HAP-1 (cell line): ENCODE results near the gene UGT1A8.

Experiments used
- DNase-seq, 2 experiments: peaks; one replicate each; pipeline ENCODE4 v3.0.0-alpha.2; 2016 to 2020; ENCODE audit warnings: low spot score in 2 of 2
- H3K27me3 ChIP-seq: fragments of 250-450 bp; sonication (Bioruptor Pico); 2 replicates; pipeline ENCODE4 v1.5.1; 2020; ENCODE audit warnings: low read depth, mild to moderate bottlenecking, moderate library complexity
- H3K36me3 ChIP-seq: fragments of 250-450 bp; sonication (Bioruptor Pico); replicated peaks from 2 replicates; pipeline ENCODE4 v1.5.1; 2020; ENCODE audit warnings: mild to moderate bottlenecking
- H3K4me1 ChIP-seq: fragments of 250-450 bp; sonication (Bioruptor Pico); 2 replicates; pipeline ENCODE4 v1.5.1; 2020; ENCODE audit warnings: mild to moderate bottlenecking
- H3K4me3 ChIP-seq: fragments of 250-450 bp; sonication (Bioruptor Pico); 2 replicates; pipeline ENCODE4 v1.5.1; 2020; ENCODE audit warnings: mild to moderate bottlenecking, moderate library complexity
- H3K9me3 ChIP-seq: fragments of 250-450 bp; sonication (Bioruptor Pico); 2 replicates; pipeline ENCODE4 v1.5.1; 2020; ENCODE audit warnings: mild to moderate bottlenecking, moderate library complexity
- in situ Hi-C: fragments of 300-500 bp; cut with MboI; formaldehyde crosslinking; loops from 3 replicates; pipeline ENCODE4 v1.14.3; 2020; ENCODE audit warnings: low sequenced_read_pairs, inconsistent platforms, mixed read lengths

The UGT1A8 gene

GRCh38 chr2:233758849-233759248, 141.4 kb downstream of the UGT1A8 start:
- DNase-seq: no peak
- no peak overlapping the region for H3K4me3 ChIP-seq
- peaks cover 11% of the 10 kb centered on the region; the same call in 1 of the 2 replicates for H3K27me3 ChIP-seq
- H3K9me3 ChIP-seq: no peaks in the 10 kb centered on the region
- H3K4me1 ChIP-seq: no peaks in the 10 kb centered on the region
- in situ Hi-C loops: no loop called here
- no peaks in the 10 kb centered on the region for H3K36me3 ChIP-seq

- no peak for DNase-seq
- in situ Hi-C loops: no loop called here
- Histone ChIP-seq H3K4me1 (no peaks in the 10 kb centered on the region), H3K9me3 (no peaks in the 10 kb centered on the region), H3K4me3 (no peak within 1 kb of the TSS), H3K36me3 (no peaks in the 10 kb centered on the region), H3K27me3 (peaks cover 12% of the 10 kb centered on the region; the same call in 1 of the 2 replicates)
These were observed 142.6 kb downstream of the UGT1A8 start, which contains the start of gene UGT1A1 for GRCh38 chr2:233760043-233760442. Gene UGT1A1, plus strand, starts transcription at chr2:233760270. Its CDS starts 18 bp downstream, at chr2:233760288.

- in situ Hi-C loops: no loop called here
- H3K4me3 ChIP-seq: no peak overlapping the region
- H3K36me3 ChIP-seq: no peaks in the 10 kb centered on the region
- no peaks in the 10 kb centered on the region for H3K4me1 ChIP-seq
- DNase-seq: no peak
- no peaks in the 10 kb centered on the region for H3K9me3 ChIP-seq
- H3K27me3 ChIP-seq: peaks cover 12% of the 10 kb centered on the region; the same call in 1 of the 2 replicates
These were observed 143.8 kb downstream of the UGT1A8 start for GRCh38 chr2:233761040-233761769.

- peaks cover 12% of the 10 kb centered on the region; the same call in 1 of the 2 replicates for H3K27me3 ChIP-seq
These were observed 146.8 kb downstream of the UGT1A8 start for GRCh38 chr2:233764264-233764663.

GRCh38 chr2:233764761-233765160, 147.3 kb downstream of the UGT1A8 start:
- DNase-seq: no peak
- Histone ChIP-seq H3K36me3 (no peaks in the 10 kb centered on the region), H3K4me3 (no peak overlapping the region), H3K27me3 (peaks cover 12% of the 10 kb centered on the region; the same call in 1 of the 2 replicates), H3K9me3 (no peaks in the 10 kb centered on the region), H3K4me1 (no peaks in the 10 kb centered on the region)
- in situ Hi-C loops: no loop called here

More at GRCh38 chr2:233764264-233764663, 146.8 kb downstream of the UGT1A8 start:
- H3K36me3 ChIP-seq: no peaks in the 10 kb centered on the region
- DNase-seq: no peak
- no peaks in the 10 kb centered on the region for H3K9me3 ChIP-seq
- H3K4me3 ChIP-seq: no peak overlapping the region
- in situ Hi-C loops: no loop called here
- H3K4me1 ChIP-seq: no peaks in the 10 kb centered on the region

GRCh38 chr2:233766416-233766815, 149.0 kb downstream of the UGT1A8 start:
- no peaks in the 10 kb centered on the region for H3K36me3 ChIP-seq
- no peaks in the 10 kb centered on the region for H3K4me1 ChIP-seq
- H3K4me3 ChIP-seq: no peak overlapping the region
- peaks cover 12% of the 10 kb centered on the region; the same call in 1 of the 2 replicates for H3K27me3 ChIP-seq
- in situ Hi-C loops: no loop called here
- DNase-seq: no peak
- no peaks in the 10 kb centered on the region for H3K9me3 ChIP-seq

- Histone ChIP-seq H3K36me3 (no peaks in the 10 kb centered on the region), H3K4me3 (no peak overlapping the region), H3K4me1 (no peaks in the 10 kb centered on the region), H3K27me3 (peaks cover 6% of the 10 kb centered on the region; the same call in 1 of the 2 replicates), H3K9me3 (no peaks in the 10 kb centered on the region)
- no peak for DNase-seq
- in situ Hi-C loops: no loop called here
These were observed 150.6 kb downstream of the UGT1A8 start for GRCh38 chr2:233768076-233768475.

- Histone ChIP-seq H3K4me1 (no peaks in the 10 kb centered on the region), H3K27me3 (no peaks in the 10 kb centered on the region), H3K9me3 (no peaks in the 10 kb centered on the region), H3K36me3 (no peaks in the 10 kb centered on the region), H3K4me3 (no peak overlapping the region)
- no peak for DNase-seq
- in situ Hi-C loops: no loop called here
These were observed 151.8 kb downstream of the UGT1A8 start for GRCh38 chr2:233769260-233769659.

- in situ Hi-C loops: no loop called here
- no peaks in the 10 kb centered on the region for H3K36me3 ChIP-seq
- no peaks in the 10 kb centered on the region for H3K9me3 ChIP-seq
- no peak overlapping the region for H3K4me3 ChIP-seq
- no peak for DNase-seq
- no peaks in the 10 kb centered on the region for H3K27me3 ChIP-seq
- no peaks in the 10 kb centered on the region for H3K4me1 ChIP-seq
These were observed 154.7 kb downstream of the UGT1A8 start for GRCh38 chr2:233772153-233772552.

GRCh38 chr2:233772583-233772982, 155.2 kb downstream of the UGT1A8 start:
- DNase-seq: no peak
- Histone ChIP-seq H3K9me3 (no peaks in the 10 kb centered on the region), H3K36me3 (no peaks in the 10 kb centered on the region), H3K27me3 (no peaks in the 10 kb centered on the region), H3K4me3 (no peak overlapping the region), H3K4me1 (no peaks in the 10 kb centered on the region)
- in situ Hi-C loops: no loop called here

- no peaks in the 10 kb centered on the region for H3K4me1 ChIP-seq
- no peaks in the 10 kb centered on the region; the same call in 1 of the 2 replicates for H3K27me3 ChIP-seq
- in situ Hi-C loops: no loop called here
- H3K9me3 ChIP-seq: no peaks in the 10 kb centered on the region
- no peak for DNase-seq
- no peak overlapping the region for H3K4me3 ChIP-seq
- no peaks in the 10 kb centered on the region for H3K36me3 ChIP-seq
These were observed 156.4 kb downstream of the UGT1A8 start for GRCh38 chr2:233773854-233774253.

GRCh38 chr2:233775414-233775813, 158.0 kb downstream of the UGT1A8 start:
- Histone ChIP-seq H3K4me1 (no peaks in the 10 kb centered on the region), H3K9me3 (no peaks in the 10 kb centered on the region), H3K27me3 (no peaks in the 10 kb centered on the region; the same call in 1 of the 2 replicates), H3K4me3 (no peak overlapping the region), H3K36me3 (no peaks in the 10 kb centered on the region)
- in situ Hi-C loops: no loop called here
- DNase-seq: no peak

GRCh38 chr2:233778030-233778429, 160.6 kb downstream of the UGT1A8 start, which contains the start of gene MROH2A:
Gene MROH2A, plus strand, starts transcription at chr2:233778330. Its CDS starts 1,029 bp downstream, at chr2:233779359.
- H3K36me3 ChIP-seq: no peaks in the 10 kb centered on the region
- in situ Hi-C loops: no loop called here
- H3K9me3 ChIP-seq: no peaks in the 10 kb centered on the region
- no peak within 1 kb of the TSS for H3K4me3 ChIP-seq
- H3K4me1 ChIP-seq: no peaks in the 10 kb centered on the region
- peaks cover 5% of the 10 kb centered on the region for H3K27me3 ChIP-seq
- no peak for DNase-seq

GRCh38 chr2:233779722-233780121, 162.3 kb downstream of the UGT1A8 start:
- no peak for DNase-seq
- Histone ChIP-seq H3K4me3 (no peak overlapping the region), H3K36me3 (no peaks in the 10 kb centered on the region), H3K27me3 (peaks cover 5% of the 10 kb centered on the region), H3K9me3 (no peaks in the 10 kb centered on the region), H3K4me1 (no peaks in the 10 kb centered on the region)
- in situ Hi-C loops: no loop called here
